HEK293 (cell line): ENCODE measurements around the gene OR10G7.

ENCODE experiments used
- MZF1 ChIP-seq: fragments of 450-650 bp; formaldehyde crosslinking; IDR thresholded peaks from 2 replicates; pipeline ENCODE4 v1.5.1; 2017; ENCODE audit warnings: missing biosample characterization, missing genetic modification characterization, borderline replicate concordance
- ZNF274 ChIP-seq, 2 experiments: fragments of 200-500 bp in 1 of 2; fragments of 450-650 bp in 1 of 2; sonication (Bioruptor generic) in 1 of 2; formaldehyde crosslinking in 1 of 2; IDR thresholded peaks; 2 replicates each; pipeline versions ENCODE4 v1.5.1 to v1.6.1; 2014 to 2016; ENCODE audit warnings: borderline replicate concordance in 1 of 2, inconsistent platforms in 1 of 2, low read length in 1 of 2, missing biosample characterization in 1 of 2, missing genetic modification characterization in 1 of 2
- ZNF335 ChIP-seq: fragments of 450-650 bp; formaldehyde crosslinking; conservative IDR thresholded peaks from 2 replicates; pipeline ENCODE4 v1.5.1; 2016; ENCODE audit warnings: missing biosample characterization, missing genetic modification characterization
- ZNF777 ChIP-seq: fragments of 450-650 bp; formaldehyde crosslinking; IDR thresholded peaks from 2 replicates; pipeline ENCODE4 v1.5.1; 2017; ENCODE audit warnings: missing biosample characterization, missing genetic modification characterization, borderline replicate concordance
- TF ChIP-seq, protein P1 (sequence below): fragments of 450-650 bp; formaldehyde crosslinking; IDR thresholded peaks from 2 replicates; pipeline ENCODE4 v1.5.1; 2016; ENCODE audit warnings: missing biosample characterization, missing genetic modification characterization
- TF ChIP-seq, protein P2 (sequence below): fragments of 450-650 bp; formaldehyde crosslinking; IDR thresholded peaks from 2 replicates; pipeline ENCODE4 v1.5.1; 2016; ENCODE audit warnings: missing biosample characterization, missing genetic modification characterization
- TF ChIP-seq, protein P3 (sequence below): fragments of 450-650 bp; formaldehyde crosslinking; IDR thresholded peaks from 2 replicates; pipeline ENCODE4 v1.5.1; 2016; ENCODE audit warnings: missing biosample characterization, missing genetic modification characterization
- TF ChIP-seq, protein P4 (sequence below): fragments of 450-650 bp; formaldehyde crosslinking; IDR thresholded peaks from 2 replicates; pipeline ENCODE4 v1.5.1; 2016; ENCODE audit warnings: missing biosample characterization, missing genetic modification characterization
- TF ChIP-seq, protein P5 (sequence below): fragments of 450-650 bp; formaldehyde crosslinking; IDR thresholded peaks from 2 replicates; pipeline ENCODE4 v1.5.1; 2016; ENCODE audit warnings: missing biosample characterization, missing genetic modification characterization

DNA sequence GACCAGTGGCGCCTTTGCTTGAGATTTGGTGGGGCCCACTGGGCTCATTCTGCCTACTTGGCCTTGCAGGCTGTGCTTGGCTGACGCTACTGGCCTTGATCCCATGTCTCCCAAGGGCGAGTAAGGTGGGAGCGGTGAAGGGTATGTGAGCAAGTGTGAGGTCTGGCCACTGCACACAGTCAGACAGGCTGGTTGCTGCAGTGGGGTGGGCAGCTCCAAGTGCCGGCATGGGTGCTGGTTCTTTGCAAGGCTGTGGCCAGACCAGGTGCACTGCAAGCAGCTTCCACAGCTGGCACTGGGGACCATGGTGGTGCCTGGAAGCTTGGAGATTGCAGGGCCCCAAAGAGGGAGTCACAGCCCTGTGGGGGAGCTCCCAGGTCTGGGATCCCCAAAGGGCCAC is 33.4 kb upstream of the OR10G7 start:
- TF ChIP-seq ZNF274 (IDR thresholded peaks at IDR 0.05; ENCODE audit: low read length): no peak
- no peak for TF ChIP-seq ZNF274 (tag by site-specific recombination; IDR thresholded peaks at IDR 0.05; ENCODE audit: borderline replicate concordance)
- TF ChIP-seq, protein P1, sequence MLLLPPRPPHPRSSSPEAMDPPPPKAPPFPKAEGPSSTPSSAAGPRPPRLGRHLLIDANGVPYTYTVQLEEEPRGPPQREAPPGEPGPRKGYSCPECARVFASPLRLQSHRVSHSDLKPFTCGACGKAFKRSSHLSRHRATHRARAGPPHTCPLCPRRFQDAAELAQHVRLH: no peak
- TF ChIP-seq MZF1: no peak
- TF ChIP-seq, protein P2, sequence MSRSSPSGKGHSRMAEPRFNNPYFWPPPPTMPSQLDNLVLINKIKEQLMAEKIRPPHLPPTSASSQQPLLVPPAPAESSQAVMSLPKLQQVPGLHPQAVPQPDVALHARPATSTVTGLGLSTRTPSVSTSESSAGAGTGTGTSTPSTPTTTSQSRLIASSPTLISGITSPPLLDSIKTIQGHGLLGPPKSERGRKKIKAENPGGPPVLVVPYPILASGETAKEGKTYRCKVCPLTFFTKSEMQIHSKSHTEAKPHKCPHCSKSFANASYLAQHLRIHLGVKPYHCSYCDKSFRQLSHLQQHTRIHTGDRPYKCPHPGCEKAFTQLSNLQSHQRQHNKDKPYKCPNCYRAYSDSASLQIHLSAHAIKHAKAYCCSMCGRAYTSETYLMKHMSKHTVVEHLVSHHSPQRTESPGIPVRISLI: no peak
- TF ChIP-seq ZNF777 (tag by site-specific recombination): no peak
- TF ChIP-seq, protein P3, sequence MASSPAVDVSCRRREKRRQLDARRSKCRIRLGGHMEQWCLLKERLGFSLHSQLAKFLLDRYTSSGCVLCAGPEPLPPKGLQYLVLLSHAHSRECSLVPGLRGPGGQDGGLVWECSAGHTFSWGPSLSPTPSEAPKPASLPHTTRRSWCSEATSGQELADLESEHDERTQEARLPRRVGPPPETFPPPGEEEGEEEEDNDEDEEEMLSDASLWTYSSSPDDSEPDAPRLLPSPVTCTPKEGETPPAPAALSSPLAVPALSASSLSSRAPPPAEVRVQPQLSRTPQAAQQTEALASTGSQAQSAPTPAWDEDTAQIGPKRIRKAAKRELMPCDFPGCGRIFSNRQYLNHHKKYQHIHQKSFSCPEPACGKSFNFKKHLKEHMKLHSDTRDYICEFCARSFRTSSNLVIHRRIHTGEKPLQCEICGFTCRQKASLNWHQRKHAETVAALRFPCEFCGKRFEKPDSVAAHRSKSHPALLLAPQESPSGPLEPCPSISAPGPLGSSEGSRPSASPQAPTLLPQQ (tag by site-specific recombination): no peak
- TF ChIP-seq, protein P4, sequence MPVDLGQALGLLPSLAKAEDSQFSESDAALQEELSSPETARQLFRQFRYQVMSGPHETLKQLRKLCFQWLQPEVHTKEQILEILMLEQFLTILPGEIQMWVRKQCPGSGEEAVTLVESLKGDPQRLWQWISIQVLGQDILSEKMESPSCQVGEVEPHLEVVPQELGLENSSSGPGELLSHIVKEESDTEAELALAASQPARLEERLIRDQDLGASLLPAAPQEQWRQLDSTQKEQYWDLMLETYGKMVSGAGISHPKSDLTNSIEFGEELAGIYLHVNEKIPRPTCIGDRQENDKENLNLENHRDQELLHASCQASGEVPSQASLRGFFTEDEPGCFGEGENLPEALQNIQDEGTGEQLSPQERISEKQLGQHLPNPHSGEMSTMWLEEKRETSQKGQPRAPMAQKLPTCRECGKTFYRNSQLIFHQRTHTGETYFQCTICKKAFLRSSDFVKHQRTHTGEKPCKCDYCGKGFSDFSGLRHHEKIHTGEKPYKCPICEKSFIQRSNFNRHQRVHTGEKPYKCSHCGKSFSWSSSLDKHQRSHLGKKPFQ (tag by site-specific recombination): no peak
- TF ChIP-seq, protein P5, sequence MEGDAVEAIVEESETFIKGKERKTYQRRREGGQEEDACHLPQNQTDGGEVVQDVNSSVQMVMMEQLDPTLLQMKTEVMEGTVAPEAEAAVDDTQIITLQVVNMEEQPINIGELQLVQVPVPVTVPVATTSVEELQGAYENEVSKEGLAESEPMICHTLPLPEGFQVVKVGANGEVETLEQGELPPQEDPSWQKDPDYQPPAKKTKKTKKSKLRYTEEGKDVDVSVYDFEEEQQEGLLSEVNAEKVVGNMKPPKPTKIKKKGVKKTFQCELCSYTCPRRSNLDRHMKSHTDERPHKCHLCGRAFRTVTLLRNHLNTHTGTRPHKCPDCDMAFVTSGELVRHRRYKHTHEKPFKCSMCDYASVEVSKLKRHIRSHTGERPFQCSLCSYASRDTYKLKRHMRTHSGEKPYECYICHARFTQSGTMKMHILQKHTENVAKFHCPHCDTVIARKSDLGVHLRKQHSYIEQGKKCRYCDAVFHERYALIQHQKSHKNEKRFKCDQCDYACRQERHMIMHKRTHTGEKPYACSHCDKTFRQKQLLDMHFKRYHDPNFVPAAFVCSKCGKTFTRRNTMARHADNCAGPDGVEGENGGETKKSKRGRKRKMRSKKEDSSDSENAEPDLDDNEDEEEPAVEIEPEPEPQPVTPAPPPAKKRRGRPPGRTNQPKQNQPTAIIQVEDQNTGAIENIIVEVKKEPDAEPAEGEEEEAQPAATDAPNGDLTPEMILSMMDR (tag by site-specific recombination): no peak
- TF ChIP-seq ZNF335 (tag by site-specific recombination): no peak
